HG03095 (cell line): ENCODE results near the gene SARNP.
A peak's percentile ranks its signal among the peaks of the same experiment; 100 is the strongest.

Source experiments
- ATAC-seq: cut with Tn5 transposase; IDR thresholded peaks from one replicate; pipeline ENCODE4 v1.9.1; 2021; ENCODE audit warnings: moderate library complexity; ENCODE audit not compliant: unreplicated experiment

The SARNP gene

DNA sequence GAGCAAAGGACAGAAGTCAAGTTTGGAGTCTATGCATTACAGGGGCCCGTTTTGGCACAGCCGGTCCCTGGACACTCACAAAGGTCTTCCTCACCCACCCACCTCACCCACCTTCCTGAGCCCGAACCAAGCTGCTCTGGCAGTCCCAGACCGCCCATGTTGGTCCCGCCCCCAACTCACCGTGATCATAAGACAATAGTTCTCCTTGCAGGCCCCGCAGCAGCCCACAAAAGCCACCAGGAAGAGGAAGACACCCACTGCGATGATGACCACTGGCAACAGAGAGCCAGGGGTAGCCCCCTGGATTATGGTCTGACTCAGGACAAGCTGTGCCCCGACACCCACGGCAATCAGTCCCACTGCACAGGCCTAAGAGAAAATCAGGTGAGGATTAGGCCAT, 90.6 kb downstream of the SARNP start:
- no peak for ATAC-seq

DNA sequence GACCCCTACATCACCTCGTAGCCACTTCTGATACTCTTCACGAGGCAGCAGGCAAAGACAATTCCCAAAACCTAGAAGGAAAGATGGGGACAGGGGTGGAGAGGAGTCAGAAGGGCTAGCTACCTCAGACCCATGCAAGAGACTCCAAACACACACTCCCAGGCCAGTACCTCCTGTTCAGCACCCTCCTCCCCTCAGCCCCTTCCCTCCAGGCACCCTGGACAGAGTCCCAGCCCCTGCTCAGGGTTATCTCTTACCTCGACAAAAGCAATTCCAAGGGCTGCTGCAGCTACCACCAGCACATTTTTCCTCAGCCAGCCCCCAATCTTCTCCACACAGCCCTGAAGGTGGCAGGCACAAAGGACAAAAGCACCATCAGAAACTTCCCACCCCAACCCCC, 92.0 kb downstream of the SARNP start:
- no peak for ATAC-seq

- no peak for ATAC-seq
Observed at GRCh38 chr12:55724940-55725309, 92.6 kb downstream of the SARNP start.

DNA sequence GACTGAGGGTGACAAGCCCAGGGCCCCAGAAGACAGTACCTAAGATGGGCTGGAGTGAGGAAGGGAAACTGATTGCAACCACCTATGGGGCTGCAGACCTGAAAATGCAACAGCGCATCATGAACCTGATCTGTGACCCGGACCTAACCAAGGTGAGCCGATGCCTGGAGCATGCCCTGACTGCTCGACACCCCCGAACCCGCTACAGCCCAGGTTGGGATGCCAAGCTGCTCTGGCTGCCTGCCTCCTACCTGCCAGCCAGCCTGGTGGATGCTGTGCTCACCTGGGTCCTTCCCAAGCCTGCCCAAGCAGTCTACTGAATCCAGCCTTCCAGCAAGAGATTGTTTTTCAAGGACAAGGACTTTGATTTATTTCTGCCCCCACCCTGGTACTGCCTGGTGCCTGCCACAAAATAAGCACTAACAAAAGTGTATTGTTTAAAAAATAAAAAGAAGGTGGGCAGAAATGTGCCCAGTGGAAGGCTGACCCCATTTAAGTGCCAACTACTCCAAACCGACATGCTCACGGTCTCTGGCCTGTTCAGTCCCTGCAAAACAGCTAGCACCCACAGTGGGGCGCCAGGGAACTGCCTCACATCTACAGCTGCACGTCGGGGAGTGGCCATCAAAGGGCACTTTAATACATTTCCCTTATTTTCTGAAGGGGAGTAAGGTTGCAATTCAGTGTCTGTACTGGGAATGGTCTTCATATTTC, 93.1 kb downstream of the SARNP start:
- ATAC-seq = no peak

DNA sequence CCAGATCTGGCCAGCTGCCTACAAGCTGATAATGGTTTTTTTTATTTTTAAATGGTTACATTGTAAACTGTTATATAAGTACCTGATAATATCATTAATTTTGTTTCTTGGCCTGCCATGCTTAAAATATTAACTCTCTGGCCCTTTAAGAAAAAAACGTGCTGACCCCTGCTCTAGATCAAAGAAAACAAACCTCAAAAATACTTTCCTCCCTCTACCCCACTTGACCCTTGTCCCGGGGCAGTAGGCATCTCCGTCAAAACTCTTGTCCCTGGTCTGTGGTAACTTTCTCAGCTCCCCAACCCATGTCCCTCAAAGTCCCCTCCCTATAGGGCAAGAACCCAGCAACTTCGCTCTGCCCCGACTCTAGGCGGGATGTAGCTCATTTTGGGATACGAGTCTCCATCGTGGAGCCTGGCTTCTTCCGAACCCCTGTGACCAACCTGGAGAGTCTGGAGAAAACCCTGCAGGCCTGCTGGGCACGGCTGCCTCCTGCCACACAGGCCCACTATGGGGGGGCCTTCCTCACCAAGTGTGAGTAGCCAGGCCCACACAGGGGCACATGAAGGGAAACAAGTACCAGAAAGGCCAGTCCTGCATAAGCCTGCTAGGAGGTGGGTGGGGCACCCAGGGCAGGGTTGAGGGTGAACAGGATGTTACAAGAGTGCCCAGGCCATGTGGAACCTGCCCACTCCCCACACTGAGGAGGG, 93.9 kb downstream of the SARNP start:
- ATAC-seq = no peak

DNA sequence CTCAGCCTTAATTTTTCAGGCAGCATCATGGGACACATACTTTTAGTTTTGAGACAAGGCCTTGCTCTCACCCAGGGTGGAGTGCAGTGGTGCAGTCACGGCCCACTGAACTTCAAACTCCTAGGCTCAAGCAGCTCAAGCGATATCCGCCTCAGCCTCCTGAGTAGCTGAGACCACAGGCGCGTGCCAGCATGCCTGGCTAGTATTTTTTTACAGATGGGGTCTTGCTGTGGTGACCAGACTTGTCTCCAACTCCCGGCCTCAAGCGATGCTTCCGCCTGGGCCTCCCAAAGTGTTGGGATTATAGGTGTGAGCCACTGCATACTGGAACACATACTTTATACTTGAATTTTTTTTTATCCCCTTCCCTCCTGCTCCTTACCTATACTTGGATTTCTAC, 94.6 kb downstream of the SARNP start:
- no peak for ATAC-seq

DNA sequence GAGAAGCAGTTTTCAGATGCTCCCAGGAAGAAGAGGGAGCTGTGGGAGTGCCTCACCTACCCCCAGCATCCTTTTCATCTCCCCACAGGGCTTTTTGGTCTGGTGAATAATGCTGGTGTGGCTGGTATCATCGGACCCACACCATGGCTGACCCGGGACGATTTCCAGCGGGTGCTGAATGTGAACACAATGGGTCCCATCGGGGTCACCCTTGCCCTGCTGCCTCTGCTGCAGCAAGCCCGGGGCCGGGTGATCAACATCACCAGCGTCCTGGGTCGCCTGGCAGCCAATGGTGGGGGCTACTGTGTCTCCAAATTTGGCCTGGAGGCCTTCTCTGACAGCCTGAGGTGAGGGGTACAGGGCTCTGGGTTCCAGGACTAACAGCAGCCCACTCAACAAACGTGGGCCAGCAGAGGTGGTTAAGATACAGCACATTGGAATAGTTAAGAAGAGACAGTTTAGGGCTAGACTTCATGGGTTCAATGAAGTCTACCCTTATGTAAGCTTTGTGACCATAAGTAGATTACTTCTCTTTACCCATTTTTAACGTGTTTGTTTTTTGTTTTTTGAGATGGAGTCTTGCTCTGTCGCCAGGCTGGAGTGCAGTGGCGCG, 95.8 kb downstream of the SARNP start:
- no peak for ATAC-seq

- no peak for ATAC-seq
Observed at GRCh38 chr12:55720894-55721444, 96.6 kb downstream of the SARNP start.

DNA sequence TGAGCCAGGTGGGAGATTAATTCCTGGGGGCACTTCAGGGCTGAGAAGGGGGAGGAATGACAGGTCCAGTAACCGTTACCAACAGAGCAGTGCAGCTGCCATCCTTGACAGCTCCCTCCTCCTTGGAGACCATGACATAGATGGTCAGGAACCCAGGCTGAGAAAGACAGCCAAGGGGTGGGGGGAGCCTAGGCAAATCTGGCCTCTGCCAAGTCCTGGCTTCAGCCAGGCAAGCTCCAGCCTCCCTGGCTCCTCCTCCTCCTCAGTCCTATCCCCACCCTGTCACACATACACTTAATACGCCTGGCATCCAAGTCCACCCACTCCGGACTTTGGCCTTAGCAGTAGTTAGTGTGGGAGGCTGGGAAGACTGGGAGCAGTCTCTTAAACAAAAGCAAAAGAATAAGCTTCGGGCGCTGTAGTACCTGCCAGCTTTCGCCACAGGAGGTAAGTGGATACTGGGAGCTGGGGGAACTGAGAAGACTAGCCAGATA, 97.4 kb downstream of the SARNP start, which contains the start of gene RDH5:
TSS of gene RDH5 (plus strand) at position 323 of the 494 bp plus-strand sequence. CDS start 792 bp downstream, outside the sequence.
- no peak for ATAC-seq

GRCh38 chr12:55719371-55719770, 98.2 kb downstream of the SARNP start:
- no peak for ATAC-seq

- ATAC-seq = no peak
Observed at GRCh38 chr12:55718624-55719275, 98.8 kb downstream of the SARNP start.

GRCh38 chr12:55718015-55718414, 99.5 kb downstream of the SARNP start:
- no peak for ATAC-seq

- ATAC-seq = no peak
Observed at GRCh38 chr12:55717011-55718007, 100.2 kb downstream of the SARNP start.

DNA sequence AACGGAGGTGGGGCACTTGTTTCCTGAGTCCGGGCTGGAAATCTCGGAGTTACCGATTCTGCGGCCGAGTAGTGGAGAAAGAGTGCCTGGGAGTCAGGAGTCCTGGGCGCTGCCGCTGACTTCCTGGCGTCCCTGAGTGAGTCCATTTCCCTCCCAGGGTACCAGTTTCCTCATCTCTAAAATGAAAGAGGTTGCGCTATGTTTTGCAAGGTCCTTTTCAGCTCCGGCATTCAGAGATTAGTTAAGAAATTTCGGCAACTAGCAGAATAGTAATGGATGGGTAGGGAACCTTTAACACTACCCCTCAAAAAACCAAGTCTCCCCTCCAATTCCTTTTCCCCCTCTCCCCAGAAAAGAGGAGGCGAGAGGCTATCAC, 101.0 kb downstream of the SARNP start:
- ATAC-seq = no peak

DNA sequence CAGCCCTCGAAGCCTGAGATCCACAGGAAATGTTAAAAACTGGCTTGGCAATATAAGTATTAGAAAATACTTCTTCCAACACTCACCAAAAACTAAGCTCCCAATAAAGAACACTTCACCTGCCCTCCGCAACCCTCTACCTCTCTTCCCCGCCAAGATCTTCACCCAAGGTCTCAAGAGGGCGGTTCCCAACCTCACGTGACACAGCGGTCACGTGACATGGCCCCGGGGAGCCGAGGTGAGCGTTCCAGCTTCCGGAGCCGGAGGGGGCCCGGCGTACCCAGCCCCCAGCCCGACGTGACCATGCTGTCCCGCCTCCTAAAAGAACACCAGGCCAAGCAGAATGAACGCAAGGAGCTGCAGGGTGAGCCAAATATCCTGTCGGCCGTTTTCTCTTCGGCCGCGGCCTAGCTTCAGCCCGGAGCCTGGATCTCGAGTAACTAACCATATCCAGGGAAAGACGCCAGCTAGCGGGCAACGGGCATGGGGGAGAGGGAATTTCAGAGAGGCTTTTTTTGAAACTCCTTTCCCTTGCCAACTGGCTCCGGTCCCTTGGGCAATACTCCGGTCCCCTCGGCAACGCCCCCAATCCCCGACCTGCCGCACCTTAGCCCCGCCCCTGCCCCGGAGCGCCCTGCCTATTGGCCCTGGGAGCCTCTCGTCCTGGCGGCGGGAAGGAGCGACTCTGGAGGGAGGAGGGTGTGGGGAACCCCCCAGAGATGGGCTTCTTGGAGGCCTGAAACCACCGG, 101.5 kb downstream of the SARNP start, which contains the start of gene BLOC1S1:
TSS of gene BLOC1S1 (plus strand) at position 214 of the 749 bp plus-strand sequence. CDS start at position 220, 6 bp downstream.
- ATAC-seq = peak; percentile 92

DNA sequence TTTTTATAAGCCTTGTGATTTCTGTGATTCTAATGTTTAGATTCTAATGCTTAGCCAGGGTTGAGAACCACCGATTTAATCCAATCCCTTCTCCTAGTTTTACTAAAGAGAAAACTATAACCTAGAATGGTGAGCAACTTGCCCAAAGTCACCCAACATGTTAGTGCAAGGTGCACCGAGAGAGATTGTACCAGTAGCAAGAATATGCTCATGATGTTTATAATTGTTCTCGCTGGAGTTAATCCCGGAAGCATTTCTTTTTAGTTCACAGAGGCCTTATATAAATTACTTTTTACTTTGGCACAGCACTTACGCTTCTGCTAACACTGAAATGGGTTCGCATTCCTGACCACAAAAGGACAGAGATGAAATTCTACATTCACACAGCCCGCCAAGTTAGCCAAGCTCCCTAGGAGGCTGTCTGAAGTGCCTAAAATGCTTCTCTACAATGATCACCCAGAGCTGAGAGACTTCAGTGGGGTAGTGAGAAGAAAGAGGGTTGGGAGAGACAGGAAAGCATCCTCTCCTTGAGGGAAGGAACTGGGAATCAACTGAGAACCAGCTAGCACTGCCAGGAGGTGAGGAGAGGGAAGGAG, 102.3 kb downstream of the SARNP start:
- peak; percentile 5 for ATAC-seq

GRCh38 chr12:55713721-55714120, 103.8 kb downstream of the SARNP start:
- ATAC-seq = no peak

DNA sequence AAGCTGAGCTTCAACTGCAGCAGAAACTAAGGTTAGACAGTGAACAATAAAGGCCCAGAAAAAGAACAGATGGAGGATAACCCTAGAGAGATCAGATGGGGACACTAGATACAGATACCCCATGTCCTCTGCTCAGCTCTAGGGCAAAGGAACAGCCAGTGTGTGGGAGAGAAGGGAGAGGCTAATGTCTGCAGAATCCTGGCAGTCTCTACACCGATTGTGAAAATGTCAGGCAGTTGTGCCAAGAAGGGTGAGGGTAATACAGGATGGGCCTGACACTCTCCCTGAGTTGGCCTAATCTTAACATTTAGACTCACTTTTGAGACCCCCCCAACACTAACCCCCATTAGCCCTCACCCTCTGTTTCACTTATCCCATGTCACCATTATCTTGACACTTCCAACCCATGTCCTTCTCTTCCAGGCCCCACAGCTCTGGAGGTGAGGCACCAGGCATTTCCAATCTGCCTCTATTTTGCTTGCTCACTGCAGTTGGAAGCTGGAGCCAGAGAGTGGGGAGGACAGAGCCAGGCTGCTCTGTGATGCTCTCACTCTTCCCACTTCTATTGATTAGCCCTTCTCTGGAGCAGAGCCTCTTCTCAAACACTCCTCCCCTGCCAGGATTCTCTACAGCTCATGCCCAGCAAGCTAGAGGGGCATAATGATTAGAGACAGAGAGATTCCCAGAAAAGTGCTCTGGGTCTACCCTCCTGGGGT, 104.7 kb downstream of the SARNP start:
- ATAC-seq = no peak
